H1 (cell line): ENCODE results near the gene FAM200B. TPM values are rescaled to one million over a fixed set of nuclear protein-coding genes. Genes with fewer than 3 reads are reported as not detected.

Experiments used
- CEBPB ChIP-seq: IDR thresholded peaks from 2 replicates; pipeline ENCODE4 v1.6.1; 2012; ENCODE audit warnings: low read depth, low read length
- CHD7 ChIP-seq: fragments of 300-600 bp; sonication (generic); IDR thresholded peaks from 2 replicates; pipeline ENCODE4 v1.7.1; 2012; ENCODE audit warnings: low read length, moderate library complexity, mild to moderate bottlenecking, inconsistent platforms; ENCODE audit not compliant: insufficient replicate concordance
- POU5F1 ChIP-seq: IDR thresholded peaks from 2 replicates; pipeline ENCODE4 v1.6.1; 2011; ENCODE audit warnings: low read depth, mild to moderate bottlenecking, low read length, moderate library complexity
- SIRT6 ChIP-seq: IDR thresholded peaks from one replicate; pipeline ENCODE4 v1.7.1; 2012; ENCODE audit warnings: low read length, inconsistent platforms
- polyA plus RNA-seq, 7 experiments: library from polyadenylated mRNA; depleted of rRNA in 3 of 7; stranded (reverse) in 5 of 7; unstranded in 2 of 7; fragments of >200 nt in 5 of 7; fragments of 200-250 nt in 2 of 7; gene quantifications; 1 replicate in 5 of 7; 2 replicates in 1 of 7; 4 replicates in 1 of 7; pipeline versions ENCODE4 v1.2.1 to v1.2.3, GENCODE V29; 2011 to 2013; ENCODE audit warnings: missing spikeins in 2 of 7, mixed read lengths in 2 of 7
- total RNA-seq: library from RNA; stranded (reverse); fragmentation: NEBNext Ultra II Directional; extraction: Animal tissue kit (Norgen Biotek cat#: 25700); gene quantifications from 2 replicates; pipeline ENCODE4 v1.2.1, GENCODE V29; 2021

The FAM200B gene
- total and polyA plus RNA-seq, 2 of the 8 experiments (the other 6 are each of a cell fraction or from before 2014, with no cell fraction given): 10.7 to 23.7 TPM

- TF ChIP-seq CHD7: no peak
- TF ChIP-seq POU5F1: no peak
- TF ChIP-seq SIRT6: no peak
- TF ChIP-seq CEBPB: no peak
These were observed 9.5 kb upstream of the FAM200B start (continued) for GRCh38 chr4:15672101-15672500.
